HUES6 (cell line): ENCODE results near the gene UFD1.
A peak's percentile ranks its signal among the peaks of the same experiment; 100 is the strongest.
"Not testable (repeated sequence)": the region's sequence is repeated elsewhere in the genome, so short reads cannot be mapped to it uniquely, and the experiment has no call there.

Experiments
- H3K27ac ChIP-seq: 2 replicates; pipeline ENCODE4 v1.7.0; 2013; ENCODE audit warnings: low read depth, mild to moderate bottlenecking, low read length, inconsistent platforms
- H3K27me3 ChIP-seq: 2 replicates; pipeline ENCODE4 v1.6.1; 2013; ENCODE audit warnings: low read length; ENCODE audit not compliant: control insufficient read depth, insufficient read depth
- H3K36me3 ChIP-seq: 2 replicates; pipeline ENCODE4 v1.6.1; 2013; ENCODE audit warnings: low read length; ENCODE audit not compliant: control insufficient read depth, insufficient read depth
- H3K4me1 ChIP-seq: 2 replicates; pipeline ENCODE4 v1.6.1; 2013; ENCODE audit warnings: low read length; ENCODE audit not compliant: control insufficient read depth, insufficient read depth
- H3K4me3 ChIP-seq: 2 replicates; pipeline ENCODE4 v1.5.1; 2013; ENCODE audit warnings: low read depth, low read length
- H3K9ac ChIP-seq: one replicate; pipeline ENCODE4 v1.6.1; 2013; ENCODE audit warnings: mild to moderate bottlenecking, low read length
- H3K9me3 ChIP-seq: 2 replicates; pipeline ENCODE4 v1.6.1; 2013; ENCODE audit warnings: low read depth, low read length; ENCODE audit not compliant: control insufficient read depth, insufficient read depth

The UFD1 gene

GRCh38 chr22:19445279-19445982, 33.6 kb downstream of the UFD1 start:
- peaks cover 48% of the 10 kb centered on the region for H3K36me3 ChIP-seq
- not testable (repeated sequence) for H3K9ac ChIP-seq, H3K27ac ChIP-seq, H3K4me3 ChIP-seq, H3K27me3 ChIP-seq, H3K4me1 ChIP-seq, H3K9me3 ChIP-seq

- H3K36me3 ChIP-seq, result peaks cover 38% of the 10 kb centered on the region
- H3K9me3 ChIP-seq, result no peaks in the 10 kb centered on the region
These were observed 35.3 kb downstream of the UFD1 start for GRCh38 chr22:19443544-19444211.

GRCh38 chr22:19442166-19442565, 36.8 kb downstream of the UFD1 start:
- Histone ChIP-seq H3K4me3 (no peak overlapping the region), H3K27me3 (peaks cover 4% of the 10 kb centered on the region; the same call in 1 of the 2 replicates), H3K27ac (no peak overlapping the region), H3K9ac (no peak overlapping the region), H3K4me1 (0 out of 2 replicates have a peak, but pooled peaks cover 5% of the 10 kb centered on the region), H3K9me3 (no peaks in the 10 kb centered on the region), H3K36me3 (peaks cover 38% of the 10 kb centered on the region)

More at GRCh38 chr22:19443544-19444211, 35.3 kb downstream of the UFD1 start:
- H3K4me3 ChIP-seq, result no peak overlapping the region
- H3K4me1 ChIP-seq, result 0 out of 2 replicates have a peak, but pooled peaks cover 8% of the 10 kb centered on the region
- H3K27me3 ChIP-seq, result peaks cover 4% of the 10 kb centered on the region; the same call in 1 of the 2 replicates
- no peak overlapping the region for H3K27ac ChIP-seq
- H3K9ac ChIP-seq, result no peak overlapping the region

GRCh38 chr22:19440411-19441195, 38.4 kb downstream of the UFD1 start:
- Histone ChIP-seq H3K27ac (no peak overlapping the region), H3K4me1 (no peaks in the 10 kb centered on the region), H3K36me3 (peaks cover 41% of the 10 kb centered on the region), H3K4me3 (no peak overlapping the region), H3K27me3 (no peaks in the 10 kb centered on the region), H3K9ac (no peak overlapping the region), H3K9me3 (no peaks in the 10 kb centered on the region)

GRCh38 chr22:19438298-19438697, 40.7 kb downstream of the UFD1 start:
- no peak overlapping the region for H3K4me3 ChIP-seq
- no peak overlapping the region for H3K9ac ChIP-seq
- H3K4me1 ChIP-seq, result no peaks in the 10 kb centered on the region
- H3K9me3 ChIP-seq, result no peaks in the 10 kb centered on the region
- H3K36me3 ChIP-seq, result peaks cover 35% of the 10 kb centered on the region
- no peaks in the 10 kb centered on the region for H3K27me3 ChIP-seq
- no peak overlapping the region for H3K27ac ChIP-seq

- H3K9ac ChIP-seq, H3K4me3 ChIP-seq, H3K27me3 ChIP-seq, H3K9me3 ChIP-seq, H3K27ac ChIP-seq, H3K4me1 ChIP-seq: not testable (repeated sequence)
- peaks cover 21% of the 10 kb centered on the region for H3K36me3 ChIP-seq
These were observed 42.4 kb downstream of the UFD1 start for GRCh38 chr22:19436444-19437161.

GRCh38 chr22:19434829-19435580, 44.0 kb downstream of the UFD1 start:
- Histone ChIP-seq H3K27ac (no peak overlapping the region), H3K9me3 (no peaks in the 10 kb centered on the region), H3K27me3 (no peaks in the 10 kb centered on the region), H3K9ac (no peak overlapping the region), H3K4me1 (peaks cover 5% of the 10 kb centered on the region; the same call in 1 of the 2 replicates), H3K4me3 (no peak overlapping the region), H3K36me3 (peaks cover 15% of the 10 kb centered on the region)

GRCh38 chr22:19434401-19434800, 44.6 kb downstream of the UFD1 start:
- peaks cover 15% of the 10 kb centered on the region for H3K36me3 ChIP-seq
- no peaks in the 10 kb centered on the region for H3K9me3 ChIP-seq
- no peaks in the 10 kb centered on the region for H3K27me3 ChIP-seq
- peaks cover 9% of the 10 kb centered on the region; the same call in 1 of the 2 replicates for H3K4me1 ChIP-seq
- no peak overlapping the region for H3K9ac ChIP-seq
- no peak overlapping the region for H3K4me3 ChIP-seq
- H3K27ac ChIP-seq, result no peak overlapping the region

GRCh38 chr22:19432133-19432851, 46.7 kb downstream of the UFD1 start, which contains the start of gene MRPL40:
Gene MRPL40 (plus strand): TSS chr22:19432545. CDS start chr22:19432555, 10 bp downstream.
- Histone ChIP-seq H3K4me3 (peak within 1 kb of the TSS; percentile 99), H3K9ac (peak within 1 kb of the TSS; percentile 99), H3K4me1 (peaks cover 9% of the 10 kb centered on the region; the same call in 1 of the 2 replicates), H3K27me3 (no peaks in the 10 kb centered on the region), H3K27ac (peak within 1 kb of the TSS; percentile 90), H3K9me3 (no peaks in the 10 kb centered on the region), H3K36me3 (peaks cover 15% of the 10 kb centered on the region)
